Muscle layer of colon (tissue), 2 donors: ENCODE data around the gene ITIH5.
A peak's percentile ranks its signal among the peaks of the same experiment; 100 is the strongest.
"Not testable (repeated sequence)": the region's sequence is repeated elsewhere in the genome, so short reads cannot be mapped to it uniquely, and the experiment has no call there.

Experiments
- H3K27ac ChIP-seq: one replicate; pipeline ENCODE4 v1.7.0; 2013; ENCODE audit warnings: low read depth, mild to moderate bottlenecking, low read length, moderate library complexity
- H3K27me3 ChIP-seq, 2 donors: one replicate each; pipeline ENCODE4 v1.7.0; 2013; ENCODE audit warnings: low read length in 2 of 2, mild to moderate bottlenecking in 2 of 2; ENCODE audit not compliant: insufficient read depth in 2 of 2, control insufficient read depth in 1 of 2
- H3K36me3 ChIP-seq: one replicate; pipeline ENCODE4 v1.7.0; 2013; ENCODE audit warnings: mild to moderate bottlenecking, low read length; ENCODE audit not compliant: insufficient read depth
- H3K4me1 ChIP-seq: one replicate; pipeline ENCODE4 v1.7.0; 2013; ENCODE audit warnings: mild to moderate bottlenecking, low read length; ENCODE audit not compliant: insufficient read depth
- H3K4me3 ChIP-seq, 2 donors: one replicate each; pipeline ENCODE4 v1.7.0; 2013; ENCODE audit warnings: low read length in 2 of 2, low read depth in 1 of 2, mild to moderate bottlenecking in 1 of 2, moderate library complexity in 1 of 2
- H3K9ac ChIP-seq: one replicate; pipeline ENCODE4 v1.7.0; 2013; ENCODE audit warnings: low read length
- H3K9me3 ChIP-seq: one replicate; pipeline ENCODE4 v1.7.0; 2013; ENCODE audit warnings: mild to moderate bottlenecking, low read length
- donor health status: abdominal sarcoma.
- donor health status: Adenocarcinoma of cecum.

ITIH5 gene

GRCh38 chr10:7680078-7680477 is 13.3 kb upstream of the ITIH5 start:
- H3K4me3 ChIP-seq, H3K27ac ChIP-seq, H3K36me3 ChIP-seq, H3K9me3 ChIP-seq, H3K4me1 ChIP-seq, H3K9ac ChIP-seq, H3K27me3 ChIP-seq: not testable (repeated sequence)

- no peaks in the 10 kb centered on the region for H3K27me3 ChIP-seq
- no peak overlapping the region for H3K9ac ChIP-seq
- no peak overlapping the region for H3K4me3 ChIP-seq
- no peak overlapping the region for H3K27ac ChIP-seq
- H3K36me3 ChIP-seq: no peaks in the 10 kb centered on the region
- no peaks in the 10 kb centered on the region for H3K9me3 ChIP-seq
- H3K4me1 ChIP-seq: no peaks in the 10 kb centered on the region
Observed at GRCh38 chr10:7679256-7679655, 12.5 kb upstream of the ITIH5 start.

- H3K4me3 ChIP-seq: no peak overlapping the region
- no peaks in the 10 kb centered on the region for H3K9me3 ChIP-seq
- no peaks in the 10 kb centered on the region for H3K36me3 ChIP-seq
- no peak overlapping the region for H3K27ac ChIP-seq
- no peak overlapping the region for H3K9ac ChIP-seq
- peaks cover 20% of the 10 kb centered on the region for H3K4me1 ChIP-seq
- no peaks in the 10 kb centered on the region for H3K27me3 ChIP-seq
Observed at GRCh38 chr10:7672341-7673134, 5.8 kb upstream of the ITIH5 start.

- H3K27me3 ChIP-seq: peaks cover 0 to 8% of the 10 kb centered on the region in 2 donors
- H3K27ac ChIP-seq: no peak overlapping the region
- no peaks in the 10 kb centered on the region for H3K36me3 ChIP-seq
- no peak overlapping the region for H3K9ac ChIP-seq
- no peaks in the 10 kb centered on the region for H3K9me3 ChIP-seq
- peaks cover 21% of the 10 kb centered on the region for H3K4me1 ChIP-seq
- no peak overlapping the region for H3K4me3 ChIP-seq
Observed at GRCh38 chr10:7670157-7670556, 3.4 kb upstream of the ITIH5 start.

- Histone ChIP-seq H3K9ac (no peak overlapping the region), H3K4me3 (peak overlapping the region in 1 of 2 donors; percentile 43), H3K27ac (peak overlapping the region; percentile 76), H3K9me3 (no peaks in the 10 kb centered on the region), H3K36me3 (no peaks in the 10 kb centered on the region), H3K27me3 (peaks cover 0 to 8% of the 10 kb centered on the region in 2 donors), H3K4me1 (peaks cover 38% of the 10 kb centered on the region)
Observed at GRCh38 chr10:7667262-7668141, 736 bp upstream of the ITIH5 start.

- Histone ChIP-seq H3K4me3 (peak overlapping the region; percentile 87 to 96), H3K36me3 (no peaks in the 10 kb centered on the region), H3K27ac (peak overlapping the region; percentile 98), H3K9ac (peak overlapping the region; percentile 55), H3K9me3 (no peaks in the 10 kb centered on the region), H3K27me3 (peaks cover 0 to 8% of the 10 kb centered on the region in 2 donors), H3K4me1 (peaks cover 43% of the 10 kb centered on the region)
Observed at GRCh38 chr10:7665767-7666166, 999 bp downstream of the ITIH5 start.

- peaks cover 0 to 8% of the 10 kb centered on the region in 2 donors for H3K27me3 ChIP-seq
- peaks cover 51% of the 10 kb centered on the region for H3K4me1 ChIP-seq
- peak overlapping the region; percentile 87 to 96 for H3K4me3 ChIP-seq
- H3K9me3 ChIP-seq: no peaks in the 10 kb centered on the region
- H3K9ac ChIP-seq: no peak overlapping the region
- H3K36me3 ChIP-seq: no peaks in the 10 kb centered on the region
- peak overlapping the region; percentile 98 for H3K27ac ChIP-seq
Observed at GRCh38 chr10:7664707-7665106, 2.1 kb downstream of the ITIH5 start.

- no peak overlapping the region for H3K4me3 ChIP-seq
- no peak overlapping the region for H3K27ac ChIP-seq
- H3K36me3 ChIP-seq: no peaks in the 10 kb centered on the region
- H3K9ac ChIP-seq: no peak overlapping the region
- H3K4me1 ChIP-seq: peaks cover 44% of the 10 kb centered on the region
- H3K9me3 ChIP-seq: no peaks in the 10 kb centered on the region
- peaks cover 0 to 8% of the 10 kb centered on the region in 2 donors for H3K27me3 ChIP-seq
Observed at GRCh38 chr10:7662522-7662921, 4.2 kb downstream of the ITIH5 start.

GRCh38 chr10:7659560-7659959 is 7.2 kb downstream of the ITIH5 start:
- Histone ChIP-seq H3K4me3 (peak overlapping the region in 1 of 2 donors; percentile 1), H3K4me1 (peaks cover 43% of the 10 kb centered on the region), H3K36me3 (peaks cover 2% of the 10 kb centered on the region), H3K9me3 (no peaks in the 10 kb centered on the region), H3K9ac (no peak overlapping the region), H3K27me3 (no peaks in the 10 kb centered on the region), H3K27ac (peak overlapping the region; percentile 37)

GRCh38 chr10:7657552-7657951 is 9.2 kb downstream of the ITIH5 start:
- H3K27ac ChIP-seq: peak overlapping the region; percentile 48
- H3K9ac ChIP-seq: no peak overlapping the region
- no peaks in the 10 kb centered on the region for H3K27me3 ChIP-seq
- no peak overlapping the region for H3K4me3 ChIP-seq
- H3K36me3 ChIP-seq: peaks cover 8% of the 10 kb centered on the region
- H3K9me3 ChIP-seq: no peaks in the 10 kb centered on the region
- H3K4me1 ChIP-seq: peaks cover 35% of the 10 kb centered on the region

- H3K9ac ChIP-seq, H3K9me3 ChIP-seq, H3K27me3 ChIP-seq, H3K27ac ChIP-seq, H3K4me3 ChIP-seq: not testable (repeated sequence)
- Histone ChIP-seq H3K4me1 (peaks cover 35% of the 10 kb centered on the region), H3K36me3 (peaks cover 11% of the 10 kb centered on the region)
Observed at GRCh38 chr10:7657079-7657478, 9.7 kb downstream of the ITIH5 start.
